ENCODE data around the gene PKIG.

GRCh38 chr20:44596876-44597275, 14.5 kb downstream of the PKIG start:
- TF ChIP-seq, protein P1, sequence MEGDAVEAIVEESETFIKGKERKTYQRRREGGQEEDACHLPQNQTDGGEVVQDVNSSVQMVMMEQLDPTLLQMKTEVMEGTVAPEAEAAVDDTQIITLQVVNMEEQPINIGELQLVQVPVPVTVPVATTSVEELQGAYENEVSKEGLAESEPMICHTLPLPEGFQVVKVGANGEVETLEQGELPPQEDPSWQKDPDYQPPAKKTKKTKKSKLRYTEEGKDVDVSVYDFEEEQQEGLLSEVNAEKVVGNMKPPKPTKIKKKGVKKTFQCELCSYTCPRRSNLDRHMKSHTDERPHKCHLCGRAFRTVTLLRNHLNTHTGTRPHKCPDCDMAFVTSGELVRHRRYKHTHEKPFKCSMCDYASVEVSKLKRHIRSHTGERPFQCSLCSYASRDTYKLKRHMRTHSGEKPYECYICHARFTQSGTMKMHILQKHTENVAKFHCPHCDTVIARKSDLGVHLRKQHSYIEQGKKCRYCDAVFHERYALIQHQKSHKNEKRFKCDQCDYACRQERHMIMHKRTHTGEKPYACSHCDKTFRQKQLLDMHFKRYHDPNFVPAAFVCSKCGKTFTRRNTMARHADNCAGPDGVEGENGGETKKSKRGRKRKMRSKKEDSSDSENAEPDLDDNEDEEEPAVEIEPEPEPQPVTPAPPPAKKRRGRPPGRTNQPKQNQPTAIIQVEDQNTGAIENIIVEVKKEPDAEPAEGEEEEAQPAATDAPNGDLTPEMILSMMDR (IDR thresholded peaks at IDR 0.05): no peak
- no peak for TF ChIP-seq POLR2A (IDR thresholded peaks at IDR 0.05)
